PC-9 (cell line): ENCODE data around the gene RIPOR1. TPM values are rescaled to one million over a fixed set of nuclear protein-coding genes. Genes with fewer than 3 reads are reported as not detected.
"Not testable (repeated sequence)": the region's sequence is repeated elsewhere in the genome, so short reads cannot be mapped to it uniquely, and the experiment has no call there.

Experiments used
- BruUV-seq: library from RNA; stranded (reverse); fragments of 400-500 nt; replicated peaks from 2 replicates; lab custom pipeline; 2021; lab: Mats Ljungman, UMichigan
- CTCF ChIA-PET: fragments of 300-600 bp; sonication (Branson Sonifier 250); formaldehyde crosslinking; loops from one replicate; lab custom pipeline; 2022; ENCODE audit warnings: antibody characterized with exemption; lab: Charles Lee
- POLR2A ChIA-PET: fragments of 300-600 bp; sonication (Branson Sonifier 250); formaldehyde crosslinking; loops from one replicate; lab custom pipeline; 2022; ENCODE audit warnings: antibody characterized with exemption; ENCODE audit not compliant: unreplicated experiment; lab: Charles Lee
- DNase-seq, 2 experiments: peaks; one replicate each; pipeline versions ENCODE4 v3.0.0 to v3.0.0-alpha.2; 2015 to 2022; ENCODE audit warnings: mixed read lengths in 1 of 2
- H2AFZ ChIP-seq: fragments of 200-600 bp; sonication (generic); 2 replicates; pipeline ENCODE4 v1.8.1; 2017; ENCODE audit warnings: antibody characterized with exemption
- H3F3A ChIP-seq: fragments of 200-600 bp; sonication (generic); 2 replicates; pipeline ENCODE4 v1.8.1; 2017; ENCODE audit warnings: antibody characterized with exemption, mild to moderate bottlenecking, low read depth; ENCODE audit not compliant: insufficient read depth
- H3K27ac ChIP-seq: fragments of 200-600 bp; sonication (generic); 2 replicates; pipeline ENCODE4 v1.6.1; 2016; ENCODE audit warnings: mixed run types
- H3K27me3 ChIP-seq: fragments of 200-600 bp; sonication (generic); 2 replicates; pipeline ENCODE4 v1.6.1; 2016; ENCODE audit warnings: low read depth, mixed run types; ENCODE audit not compliant: insufficient read depth
- H3K36me3 ChIP-seq: fragments of 200-600 bp; sonication (generic); 2 replicates; pipeline ENCODE4 v1.6.1; 2016; ENCODE audit warnings: low read depth, mixed run types
- H3K4me1 ChIP-seq: fragments of 200-600 bp; sonication (generic); replicated peaks from 2 replicates; pipeline ENCODE4 v1.6.1; 2016; ENCODE audit warnings: mixed run types; ENCODE audit not compliant: insufficient read depth
- H3K4me2 ChIP-seq: fragments of 200-600 bp; sonication (generic); 2 replicates; pipeline ENCODE4 v1.6.1; 2017; ENCODE audit warnings: mixed run types
- H3K4me3 ChIP-seq: fragments of 200-600 bp; sonication (generic); 2 replicates; pipeline ENCODE4 v1.6.1; 2016; ENCODE audit warnings: mixed run types
- H3K79me2 ChIP-seq: fragments of 200-600 bp; sonication (generic); 2 replicates; pipeline ENCODE4 v1.6.1; 2017; ENCODE audit warnings: low read depth, mixed run types
- H3K9me2 ChIP-seq: fragments of 200-600 bp; sonication (generic); 2 replicates; pipeline ENCODE4 v1.8.1; 2017; ENCODE audit warnings: mild to moderate bottlenecking; ENCODE audit not compliant: insufficient read depth
- H3K9me3 ChIP-seq: fragments of 200-600 bp; sonication (generic); 2 replicates; pipeline ENCODE4 v1.8.1; 2016; ENCODE audit warnings: low read depth; ENCODE audit not compliant: insufficient read depth
- H4K20me1 ChIP-seq: fragments of 200-600 bp; sonication (generic); 2 replicates; pipeline ENCODE4 v1.8.1; 2017; ENCODE audit not compliant: insufficient read depth
- EZH2 ChIP-seq: fragments of 200-600 bp; sonication (generic); IDR thresholded peaks from 2 replicates; pipeline ENCODE4 v1.8.0; 2017; ENCODE audit warnings: antibody characterized with exemption, low read depth
- intact Hi-C: fragments of 100-400 bp; cut with micrococcal nuclease; formaldehyde crosslinking; loops from one replicate; pipeline ENCODE4 v1.10.0; 2022; ENCODE audit not compliant: unreplicated experiment
- total RNA-seq: library from RNA; stranded (reverse); gene quantifications from 2 replicates; pipeline ENCODE4 v1.2.3, GENCODE V29; 2021
- TF ChIP-seq, protein P1 (sequence below): fragments of 200-600 bp; sonication (generic); conservative IDR thresholded peaks from 2 replicates; pipeline ENCODE4 v1.6.1; 2017; ENCODE audit warnings: mixed run types, antibody characterized with exemption, mild to moderate bottlenecking, moderate library complexity

Gene RIPOR1
- total RNA-seq, 1 experiment from 2014 or later: 76.7 TPM

DNA sequence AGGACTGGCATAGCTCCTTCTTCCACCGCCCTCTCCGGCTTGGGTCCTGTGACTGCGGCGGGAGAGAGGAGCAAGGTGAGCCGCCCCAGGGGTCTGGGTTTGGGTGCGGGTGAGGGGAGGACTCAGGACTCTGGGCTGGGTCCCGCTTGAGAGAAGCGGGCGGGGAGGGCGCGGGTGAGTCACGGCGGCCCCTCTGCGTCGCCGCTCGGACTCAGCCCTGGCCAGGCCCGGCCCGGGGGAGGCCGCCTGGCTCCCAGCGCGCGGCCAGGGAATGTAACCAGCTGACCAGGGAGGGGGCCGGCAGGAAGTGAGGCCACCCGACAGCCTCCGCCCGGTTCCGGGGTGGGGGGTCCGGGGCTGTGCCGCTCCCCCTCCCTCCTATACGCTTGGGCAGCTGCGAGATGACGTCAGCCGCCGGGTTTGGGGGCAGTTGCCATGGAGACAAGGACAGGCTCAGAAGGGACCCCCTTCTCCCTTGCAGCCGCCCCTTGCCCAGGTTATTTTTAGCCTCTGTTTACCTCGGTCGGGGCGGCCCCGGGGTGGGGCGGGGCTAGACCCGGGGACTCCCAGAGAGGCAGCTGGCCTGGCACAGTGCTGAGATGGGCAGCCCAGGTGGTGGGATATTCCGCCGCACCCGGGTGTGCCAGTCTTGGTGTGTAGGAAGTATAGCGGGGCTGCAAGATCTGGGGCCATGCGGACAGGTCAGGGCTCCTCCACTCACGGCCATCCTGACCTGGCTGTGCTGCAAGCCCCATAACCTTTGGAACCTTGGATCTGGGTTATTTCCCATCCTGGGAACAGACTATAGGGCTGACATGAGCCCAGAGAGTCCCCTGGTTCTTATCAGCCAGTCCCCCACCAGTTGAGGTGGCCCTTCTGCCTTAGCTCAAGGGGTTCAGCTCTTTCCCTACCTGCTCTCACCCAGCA lies 1.6 kb downstream of the RIPOR1 start:
- no peaks in the 10 kb centered on the region for H3K9me2 ChIP-seq
- no peaks in the 10 kb centered on the region for H3K27me3 ChIP-seq
- no peaks in the 10 kb centered on the region for H3K9me3 ChIP-seq
- peaks cover 42% of the 10 kb centered on the region for H3F3A ChIP-seq
- peak overlapping the region; percentile 91 for H3K4me3 ChIP-seq
- no peaks in the 10 kb centered on the region for H3K36me3 ChIP-seq
- ChIA-PET CTCF (no interaction called here), POLR2A (interaction anchor here (0.5 kb wide), 1 partner anchor 13 kb away, joined by 3 read pairs; no protein-coding TSS in a partner anchor)
- BruUV-seq: no TSS peak
- H4K20me1 ChIP-seq: peaks cover 3% of the 10 kb centered on the region; the same call in 1 of the 2 replicates
- peaks cover 35% of the 10 kb centered on the region for H3K79me2 ChIP-seq
- peak in 1 of 2 experiments; percentile 61 for DNase-seq
- H3K27ac ChIP-seq: no peak overlapping the region
- H2AFZ ChIP-seq: peak overlapping the region; percentile 79
- H3K4me1 ChIP-seq: peaks cover 40% of the 10 kb centered on the region
- intact Hi-C loops: no loop called here
- TF ChIP-seq, protein P1, sequence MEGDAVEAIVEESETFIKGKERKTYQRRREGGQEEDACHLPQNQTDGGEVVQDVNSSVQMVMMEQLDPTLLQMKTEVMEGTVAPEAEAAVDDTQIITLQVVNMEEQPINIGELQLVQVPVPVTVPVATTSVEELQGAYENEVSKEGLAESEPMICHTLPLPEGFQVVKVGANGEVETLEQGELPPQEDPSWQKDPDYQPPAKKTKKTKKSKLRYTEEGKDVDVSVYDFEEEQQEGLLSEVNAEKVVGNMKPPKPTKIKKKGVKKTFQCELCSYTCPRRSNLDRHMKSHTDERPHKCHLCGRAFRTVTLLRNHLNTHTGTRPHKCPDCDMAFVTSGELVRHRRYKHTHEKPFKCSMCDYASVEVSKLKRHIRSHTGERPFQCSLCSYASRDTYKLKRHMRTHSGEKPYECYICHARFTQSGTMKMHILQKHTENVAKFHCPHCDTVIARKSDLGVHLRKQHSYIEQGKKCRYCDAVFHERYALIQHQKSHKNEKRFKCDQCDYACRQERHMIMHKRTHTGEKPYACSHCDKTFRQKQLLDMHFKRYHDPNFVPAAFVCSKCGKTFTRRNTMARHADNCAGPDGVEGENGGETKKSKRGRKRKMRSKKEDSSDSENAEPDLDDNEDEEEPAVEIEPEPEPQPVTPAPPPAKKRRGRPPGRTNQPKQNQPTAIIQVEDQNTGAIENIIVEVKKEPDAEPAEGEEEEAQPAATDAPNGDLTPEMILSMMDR: no peak
- no peak for TF ChIP-seq EZH2
- peak overlapping the region; percentile 92 for H3K4me2 ChIP-seq

DNA sequence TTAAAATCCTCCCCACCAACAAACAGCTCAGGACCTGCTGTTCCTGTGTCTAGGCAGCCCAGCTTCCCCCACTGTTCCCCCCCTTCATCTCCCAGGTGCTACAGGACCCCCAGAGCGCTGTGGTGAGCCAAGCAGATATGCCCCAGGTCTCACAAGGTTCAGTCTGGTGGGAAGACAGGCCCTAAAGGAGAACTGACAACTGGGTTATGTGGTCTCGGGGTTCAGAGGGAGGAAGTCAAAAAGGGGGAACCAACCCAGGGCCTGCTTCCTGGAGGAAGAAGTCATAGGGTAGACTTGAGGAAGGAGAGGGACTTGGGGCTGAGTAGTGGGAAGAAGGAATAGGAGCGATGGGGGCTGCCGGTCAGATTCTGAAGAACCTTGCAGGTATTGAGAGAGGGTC lies 2.6 kb downstream of the RIPOR1 start:
- Histone ChIP-seq H3F3A (peaks cover 37% of the 10 kb centered on the region), H3K27ac (no peak overlapping the region), H3K4me2 (peak overlapping the region; percentile 92; the same call in 1 of the 2 replicates), H3K4me3 (no peak overlapping the region), H3K27me3 (no peaks in the 10 kb centered on the region), H3K36me3 (no peaks in the 10 kb centered on the region), H3K9me2 (no peaks in the 10 kb centered on the region), H2AFZ (no peak overlapping the region), H3K79me2 (peaks cover 35% of the 10 kb centered on the region), H3K9me3 (no peaks in the 10 kb centered on the region), H4K20me1 (peaks cover 3% of the 10 kb centered on the region; the same call in 1 of the 2 replicates), H3K4me1 (peaks cover 30% of the 10 kb centered on the region)
- POLR2A ChIA-PET: interaction anchor here (0.6 kb wide), 1 partner anchor 430 kb away, joined by 3 read pairs; no protein-coding TSS in a partner anchor
- BruUV-seq: no TSS peak
- TF ChIP-seq, protein P1: no peak
- no peak for TF ChIP-seq EZH2
- no peak for DNase-seq
- intact Hi-C loops: no loop called here
- CTCF ChIA-PET: interaction anchor here (0.7 to 1.4 kb wide), 2 partner anchors 10 to 41 kb away, joined by 5 to 6 read pairs; no protein-coding TSS in a partner anchor

DNA sequence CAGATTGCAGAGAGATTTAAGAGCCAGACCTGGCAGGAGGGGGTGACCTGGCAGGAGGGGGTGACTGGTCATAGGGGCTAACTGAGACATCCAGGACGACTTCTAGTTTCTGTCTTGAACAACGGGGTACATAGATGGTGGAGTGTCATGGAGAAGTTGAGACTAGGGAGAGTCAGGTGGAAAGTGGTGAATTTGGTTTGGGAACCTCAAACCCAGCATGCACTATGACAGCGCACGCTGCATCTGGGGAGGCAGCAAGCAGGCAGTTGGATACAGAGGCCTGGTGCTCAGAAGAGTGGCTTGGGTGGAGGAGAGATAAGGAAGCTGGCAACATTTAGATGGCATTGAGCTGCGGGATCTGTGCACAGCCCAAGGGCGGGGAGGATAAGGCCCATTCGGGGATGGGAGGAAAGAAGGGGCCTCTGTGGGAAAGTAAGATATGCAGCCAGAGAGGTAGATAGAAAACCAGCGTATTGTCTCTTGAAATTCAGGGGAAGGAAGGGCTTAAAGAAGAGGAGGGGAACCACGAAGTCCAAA lies 4.5 kb downstream of the RIPOR1 start:
- no peak for DNase-seq
- TF ChIP-seq, protein P1: no peak
- no peak for TF ChIP-seq EZH2
- ChIA-PET CTCF (no interaction called here), POLR2A (no interaction called here)
- H3K9me2 ChIP-seq: no peaks in the 10 kb centered on the region
- H3F3A ChIP-seq: peaks cover 20% of the 10 kb centered on the region; the same call in 1 of the 2 replicates
- peaks cover 41% of the 10 kb centered on the region for H3K79me2 ChIP-seq
- no peaks in the 10 kb centered on the region for H3K36me3 ChIP-seq
- H3K9me3 ChIP-seq: no peaks in the 10 kb centered on the region
- H3K27ac ChIP-seq: no peak overlapping the region
- H3K4me3 ChIP-seq: no peak overlapping the region
- intact Hi-C loops: no loop called here
- no peak overlapping the region for H3K4me2 ChIP-seq
- peaks cover 11% of the 10 kb centered on the region for H3K4me1 ChIP-seq
- H3K27me3 ChIP-seq: no peaks in the 10 kb centered on the region
- H4K20me1 ChIP-seq: peaks cover 3% of the 10 kb centered on the region; the same call in 1 of the 2 replicates
- BruUV-seq: no TSS peak
- H2AFZ ChIP-seq: no peak overlapping the region

DNA sequence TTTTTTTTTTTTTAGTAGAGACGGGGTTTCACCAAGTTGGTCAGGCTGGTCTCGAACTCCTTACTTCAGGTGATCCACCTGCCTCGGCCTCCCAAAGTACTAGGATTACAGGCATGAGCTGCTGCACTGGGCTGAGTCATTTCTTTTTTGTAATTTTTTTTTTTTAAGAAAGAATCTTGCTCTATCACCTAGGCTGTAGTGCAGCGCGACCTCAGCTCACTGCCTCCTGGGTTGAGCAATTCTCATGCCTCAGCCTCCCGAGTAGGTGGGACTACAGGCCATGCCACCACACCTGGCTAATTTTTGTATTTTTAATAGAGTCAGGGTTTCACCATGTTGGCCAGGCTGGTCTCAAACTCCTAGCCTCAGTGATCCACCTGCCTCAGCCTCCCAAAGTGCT lies 5.4 kb downstream of the RIPOR1 start:
- not testable (repeated sequence) for H4K20me1 ChIP-seq
- DNase-seq: peak in 1 of 2 experiments; percentile 46
- POLR2A ChIA-PET: interaction anchor here (0.6 kb wide), 1 partner anchor 816 kb away, joined by 4 read pairs; no protein-coding TSS in a partner anchor

More for the DNA sequence above, 5.4 kb downstream of the RIPOR1 start:
- CTCF ChIA-PET, H3K4me1 ChIP-seq, H3K27me3 ChIP-seq, H3K9me2 ChIP-seq, H2AFZ ChIP-seq, H3K4me2 ChIP-seq, H3K4me3 ChIP-seq, intact Hi-C loops, H3K9me3 ChIP-seq, BruUV-seq, H3K36me3 ChIP-seq, H3K27ac ChIP-seq: not testable (repeated sequence)
- H3F3A ChIP-seq: peaks cover 16% of the 10 kb centered on the region; the same call in 1 of the 2 replicates
- H3K79me2 ChIP-seq: peaks cover 41% of the 10 kb centered on the region
